LNCaP clone FGC (cell line): Measurements from ENCODE around the gene SDHD.
A peak's percentile ranks its signal among the peaks of the same experiment; 100 is the strongest.

Experiments used
- DNase-seq: peaks from one replicate; pipeline ENCODE4 v3.0.0-alpha.2; 2011; ENCODE audit warnings: low read depth
- H3K4me3 ChIP-seq: 2 replicates; pipeline ENCODE4 v1.5.1; 2011; ENCODE audit warnings: mild to moderate bottlenecking, low read depth, low read length, control low read depth
- TF ChIP-seq, protein P1 (sequence below): IDR thresholded peaks from 2 replicates; pipeline ENCODE4 v1.5.1; 2012; ENCODE audit warnings: mild to moderate bottlenecking; ENCODE audit not compliant: control insufficient read depth, insufficient read depth; ENCODE audit errors: extremely low read depth

Gene SDHD

DNA sequence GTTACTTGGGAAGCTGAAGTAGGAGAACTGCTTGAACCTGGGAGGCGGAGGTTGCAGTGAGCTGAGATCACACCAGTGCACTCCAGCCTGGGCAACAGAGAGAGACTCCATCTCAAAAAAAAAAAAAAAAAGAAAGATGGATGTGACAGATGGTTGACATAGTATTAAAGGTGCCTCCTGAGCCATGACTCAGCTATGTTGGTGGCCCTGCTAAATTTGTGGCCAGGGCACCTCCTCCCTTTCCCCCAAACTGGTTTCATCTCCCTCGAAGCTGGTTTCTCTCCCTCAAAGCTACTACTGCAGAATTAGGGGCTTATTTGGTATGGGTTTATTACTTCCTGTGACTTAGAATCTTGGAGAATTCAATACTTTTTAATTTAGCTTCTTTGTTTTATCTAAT is 31.5 kb downstream of the SDHD start:
- DNase-seq: no peak
- no peak overlapping the region for H3K4me3 ChIP-seq
- TF ChIP-seq, protein P1, sequence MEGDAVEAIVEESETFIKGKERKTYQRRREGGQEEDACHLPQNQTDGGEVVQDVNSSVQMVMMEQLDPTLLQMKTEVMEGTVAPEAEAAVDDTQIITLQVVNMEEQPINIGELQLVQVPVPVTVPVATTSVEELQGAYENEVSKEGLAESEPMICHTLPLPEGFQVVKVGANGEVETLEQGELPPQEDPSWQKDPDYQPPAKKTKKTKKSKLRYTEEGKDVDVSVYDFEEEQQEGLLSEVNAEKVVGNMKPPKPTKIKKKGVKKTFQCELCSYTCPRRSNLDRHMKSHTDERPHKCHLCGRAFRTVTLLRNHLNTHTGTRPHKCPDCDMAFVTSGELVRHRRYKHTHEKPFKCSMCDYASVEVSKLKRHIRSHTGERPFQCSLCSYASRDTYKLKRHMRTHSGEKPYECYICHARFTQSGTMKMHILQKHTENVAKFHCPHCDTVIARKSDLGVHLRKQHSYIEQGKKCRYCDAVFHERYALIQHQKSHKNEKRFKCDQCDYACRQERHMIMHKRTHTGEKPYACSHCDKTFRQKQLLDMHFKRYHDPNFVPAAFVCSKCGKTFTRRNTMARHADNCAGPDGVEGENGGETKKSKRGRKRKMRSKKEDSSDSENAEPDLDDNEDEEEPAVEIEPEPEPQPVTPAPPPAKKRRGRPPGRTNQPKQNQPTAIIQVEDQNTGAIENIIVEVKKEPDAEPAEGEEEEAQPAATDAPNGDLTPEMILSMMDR: no peak

DNA sequence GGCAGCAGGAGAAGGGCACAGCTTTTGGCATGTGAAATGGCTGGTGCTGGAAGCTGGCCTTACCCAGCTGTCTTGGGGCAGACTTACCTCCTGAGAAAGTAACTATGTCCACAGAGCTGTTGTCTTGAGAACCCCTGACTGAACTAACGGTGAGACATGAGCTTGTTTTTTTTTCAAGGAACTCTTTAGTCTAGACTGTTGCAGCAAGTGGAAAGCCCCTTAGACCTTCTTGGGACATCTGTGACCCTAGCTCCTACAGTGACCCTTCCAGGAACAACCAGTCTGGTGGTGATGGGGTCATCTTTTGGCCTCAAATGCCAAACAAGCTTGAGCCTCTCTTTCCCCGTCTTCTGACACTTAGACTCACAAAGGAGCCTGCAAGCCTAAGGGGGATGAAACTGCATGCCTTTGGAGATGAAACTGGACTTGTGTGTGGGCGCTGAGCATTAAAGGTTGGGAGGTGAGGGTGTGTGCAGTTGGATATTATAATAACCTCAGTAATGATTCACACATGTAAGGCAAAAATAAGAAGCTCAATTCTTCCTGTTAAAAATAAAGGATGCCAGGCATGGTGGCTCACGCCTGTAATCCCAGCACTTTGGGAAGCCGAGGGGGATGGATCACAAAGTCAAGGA is 35.4 kb downstream of the SDHD start:
- TF ChIP-seq, protein P1: no peak
- no peak overlapping the region for H3K4me3 ChIP-seq
- no peak for DNase-seq

DNA sequence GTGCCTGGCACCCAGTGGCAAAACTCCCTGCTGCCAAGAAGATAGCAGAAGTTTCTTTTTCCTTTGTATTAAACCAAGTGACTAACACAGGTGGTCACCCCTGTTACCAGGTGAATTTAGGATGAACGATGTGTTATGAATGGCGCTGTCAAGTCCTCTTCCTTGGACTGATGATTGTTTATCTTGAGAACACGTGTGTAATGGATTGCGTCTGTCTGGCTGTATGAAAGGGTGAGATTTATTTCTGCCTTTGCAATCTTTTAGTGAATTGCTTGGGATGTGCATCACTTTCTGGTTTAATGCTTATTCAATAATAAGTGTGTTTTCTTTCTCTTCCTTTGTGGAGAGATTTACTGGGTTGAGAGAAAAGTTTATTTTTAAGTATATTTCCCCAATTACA is 36.5 kb downstream of the SDHD start:
- DNase-seq: no peak
- H3K4me3 ChIP-seq: no peak overlapping the region
- TF ChIP-seq, protein P1: no peak

DNA sequence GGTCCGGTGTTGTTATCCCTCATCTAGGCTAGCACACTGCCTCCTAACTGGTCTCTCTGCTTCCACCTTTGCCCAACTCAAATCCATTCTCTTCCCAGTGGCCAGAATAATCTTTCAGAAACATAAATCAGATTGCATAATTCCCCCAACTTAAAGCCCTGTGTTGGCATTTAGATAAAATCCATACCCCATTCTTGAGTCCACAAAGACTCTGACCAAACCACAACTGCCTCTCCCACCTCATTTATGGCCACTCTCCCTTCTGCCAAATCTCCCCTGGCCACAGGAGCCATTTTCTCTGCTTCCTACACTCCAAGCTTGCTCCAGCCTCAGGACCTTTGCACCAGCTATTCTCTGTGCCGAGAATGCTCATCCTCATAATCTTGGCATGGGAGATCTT is 40.4 kb downstream of the SDHD start:
- DNase-seq: no peak
- no peak overlapping the region for H3K4me3 ChIP-seq
- TF ChIP-seq, protein P1: no peak

DNA sequence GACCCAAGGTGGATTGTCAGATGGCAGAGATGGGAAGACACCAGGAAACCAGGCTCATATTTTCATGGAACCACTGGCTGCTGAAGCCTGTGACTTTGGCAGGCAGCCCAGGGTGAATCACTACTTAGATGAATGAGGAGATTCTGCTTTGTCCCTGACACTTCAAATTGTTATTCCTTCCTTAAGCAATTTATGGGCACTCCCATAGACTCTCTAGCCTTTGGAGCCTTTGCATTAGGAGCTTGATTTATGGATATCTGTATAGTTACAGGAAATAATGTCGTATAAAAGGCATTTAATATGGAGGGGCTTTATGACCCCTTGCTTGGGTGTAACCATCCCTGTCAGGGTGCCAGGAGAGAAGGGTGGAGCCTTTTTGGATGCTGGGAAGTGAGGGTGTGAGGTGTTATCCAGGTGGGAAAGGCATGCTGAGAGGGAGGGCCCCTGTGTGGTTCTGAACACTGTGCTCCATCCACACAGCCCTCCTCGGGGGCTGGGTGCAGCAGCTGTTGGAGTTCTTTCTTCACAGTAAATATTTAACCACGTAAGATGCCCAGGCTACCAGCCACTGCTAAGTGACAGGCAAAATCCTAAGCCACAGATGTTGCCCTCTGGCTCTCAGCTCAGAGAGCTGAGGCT is 41.9 kb downstream of the SDHD start:
- H3K4me3 ChIP-seq: no peak overlapping the region
- TF ChIP-seq, protein P1: no peak
- DNase-seq: peak; percentile 43

DNA sequence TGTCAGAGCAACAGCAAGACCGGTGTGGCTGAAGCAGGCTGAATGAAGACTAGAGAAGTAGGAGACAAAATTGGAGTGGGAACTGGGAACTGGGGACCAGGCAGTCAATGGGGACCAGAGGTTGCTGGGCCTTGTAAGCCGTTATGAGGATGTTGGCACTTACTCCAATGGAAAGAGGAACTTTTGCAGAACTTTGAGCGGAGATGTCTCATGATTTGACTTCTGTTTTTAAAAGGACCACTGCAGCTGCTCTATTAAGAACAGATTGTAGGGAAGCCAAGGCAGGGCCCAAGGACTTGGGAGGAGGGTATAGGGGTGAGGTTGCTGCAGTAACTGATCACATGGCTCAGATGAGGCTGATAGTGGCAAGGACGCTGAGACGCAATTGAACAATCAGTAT is 43.0 kb downstream of the SDHD start:
- TF ChIP-seq, protein P1: no peak
- DNase-seq: no peak
- H3K4me3 ChIP-seq: no peak overlapping the region

DNA sequence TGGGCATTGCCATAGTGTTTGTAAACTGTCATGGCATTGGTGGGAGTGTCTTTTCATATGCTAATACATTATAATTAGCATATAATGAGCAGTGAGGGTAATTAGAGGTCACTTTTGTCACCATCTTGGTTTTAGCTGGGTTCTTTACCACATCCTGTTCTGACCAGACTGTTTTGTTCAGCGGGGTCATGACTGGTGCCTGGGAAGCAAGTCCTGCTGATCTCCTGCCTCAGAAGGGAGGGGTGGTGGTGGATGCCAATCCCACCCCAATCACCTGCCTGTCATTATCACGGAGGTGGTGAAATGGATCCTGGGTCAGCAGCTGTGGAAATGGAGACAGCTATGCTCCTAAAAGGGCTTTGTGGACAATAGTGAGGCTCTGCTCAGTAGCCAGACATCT is 46.1 kb downstream of the SDHD start:
- no peak for DNase-seq
- no peak overlapping the region for H3K4me3 ChIP-seq
- TF ChIP-seq, protein P1: no peak
